GM18517 (cell line): ENCODE measurements around the gene IRF2BP1.

ENCODE experiments used
- ATAC-seq: cut with Tn5 transposase; IDR thresholded peaks from one replicate; pipeline ENCODE4 v1.9.1; 2021; ENCODE audit warnings: mild to moderate bottlenecking, moderate library complexity; ENCODE audit not compliant: unreplicated experiment

Gene IRF2BP1, protein sequence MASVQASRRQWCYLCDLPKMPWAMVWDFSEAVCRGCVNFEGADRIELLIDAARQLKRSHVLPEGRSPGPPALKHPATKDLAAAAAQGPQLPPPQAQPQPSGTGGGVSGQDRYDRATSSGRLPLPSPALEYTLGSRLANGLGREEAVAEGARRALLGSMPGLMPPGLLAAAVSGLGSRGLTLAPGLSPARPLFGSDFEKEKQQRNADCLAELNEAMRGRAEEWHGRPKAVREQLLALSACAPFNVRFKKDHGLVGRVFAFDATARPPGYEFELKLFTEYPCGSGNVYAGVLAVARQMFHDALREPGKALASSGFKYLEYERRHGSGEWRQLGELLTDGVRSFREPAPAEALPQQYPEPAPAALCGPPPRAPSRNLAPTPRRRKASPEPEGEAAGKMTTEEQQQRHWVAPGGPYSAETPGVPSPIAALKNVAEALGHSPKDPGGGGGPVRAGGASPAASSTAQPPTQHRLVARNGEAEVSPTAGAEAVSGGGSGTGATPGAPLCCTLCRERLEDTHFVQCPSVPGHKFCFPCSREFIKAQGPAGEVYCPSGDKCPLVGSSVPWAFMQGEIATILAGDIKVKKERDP

DNA sequence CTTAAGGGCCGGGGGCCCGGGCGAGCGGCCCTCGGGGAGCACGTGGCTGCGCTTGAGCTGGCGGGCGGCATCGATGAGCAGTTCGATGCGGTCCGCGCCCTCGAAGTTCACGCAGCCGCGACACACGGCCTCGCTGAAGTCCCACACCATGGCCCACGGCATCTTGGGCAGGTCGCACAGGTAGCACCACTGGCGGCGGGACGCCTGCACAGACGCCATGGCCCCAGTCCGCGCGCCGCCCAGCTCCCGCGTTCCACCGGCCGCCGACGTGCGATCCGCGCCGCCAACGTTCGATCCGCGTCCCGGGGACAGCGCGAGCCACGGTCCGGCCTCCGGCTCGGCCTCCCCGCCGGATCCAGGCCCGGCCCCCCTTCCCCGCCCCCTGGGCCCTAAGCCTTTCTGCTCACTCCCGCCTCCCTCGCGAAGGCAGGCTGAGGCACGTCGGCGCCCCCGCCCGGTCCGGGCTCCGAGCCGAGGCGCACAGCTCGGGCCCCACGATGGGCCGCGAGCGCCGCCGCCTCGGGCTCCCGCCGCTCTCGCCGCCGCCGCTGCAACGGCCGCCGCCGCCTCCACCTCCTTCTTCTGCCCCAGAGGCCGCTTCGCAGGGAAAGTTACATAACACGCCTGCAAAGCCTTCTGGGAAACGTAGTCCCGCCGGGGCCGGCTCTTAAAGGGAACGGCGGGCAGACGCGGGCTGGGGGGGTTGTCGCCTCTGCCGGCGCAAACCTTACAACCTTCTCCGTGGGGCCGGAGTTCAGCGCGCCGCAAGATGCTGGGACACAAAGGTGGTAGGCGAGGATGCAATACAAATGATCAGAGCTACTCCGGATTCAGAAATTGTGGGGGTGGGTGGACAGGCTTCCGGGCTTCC lies at the start of gene IRF2BP1:
IRF2BP1 (minus strand) TSS at position 586 of the 871 bp plus-strand sequence; CDS start at position 219, 367 bp downstream.
- peak; percentile 35 for ATAC-seq

DNA sequence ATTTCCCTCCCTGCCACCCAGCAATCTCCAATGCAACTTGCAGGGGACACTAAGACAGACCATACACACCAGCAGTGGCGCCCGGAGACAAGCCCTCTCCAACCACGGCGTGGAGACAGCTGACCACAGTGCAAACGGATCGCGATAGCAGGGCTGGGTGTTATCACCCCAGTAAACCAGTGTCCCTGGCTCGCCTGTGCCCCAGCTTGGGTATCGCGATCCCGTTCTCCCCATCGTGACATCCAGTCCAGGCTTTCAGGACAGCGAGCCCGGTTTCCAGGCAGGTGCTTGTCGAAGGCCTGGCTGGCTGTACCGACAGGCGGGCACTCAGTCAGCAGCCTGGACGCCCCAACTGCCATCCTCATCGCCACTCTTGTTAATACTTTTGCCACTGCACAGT lies 49.3 kb upstream of the IRF2BP1 start:
- no peak for ATAC-seq

DNA sequence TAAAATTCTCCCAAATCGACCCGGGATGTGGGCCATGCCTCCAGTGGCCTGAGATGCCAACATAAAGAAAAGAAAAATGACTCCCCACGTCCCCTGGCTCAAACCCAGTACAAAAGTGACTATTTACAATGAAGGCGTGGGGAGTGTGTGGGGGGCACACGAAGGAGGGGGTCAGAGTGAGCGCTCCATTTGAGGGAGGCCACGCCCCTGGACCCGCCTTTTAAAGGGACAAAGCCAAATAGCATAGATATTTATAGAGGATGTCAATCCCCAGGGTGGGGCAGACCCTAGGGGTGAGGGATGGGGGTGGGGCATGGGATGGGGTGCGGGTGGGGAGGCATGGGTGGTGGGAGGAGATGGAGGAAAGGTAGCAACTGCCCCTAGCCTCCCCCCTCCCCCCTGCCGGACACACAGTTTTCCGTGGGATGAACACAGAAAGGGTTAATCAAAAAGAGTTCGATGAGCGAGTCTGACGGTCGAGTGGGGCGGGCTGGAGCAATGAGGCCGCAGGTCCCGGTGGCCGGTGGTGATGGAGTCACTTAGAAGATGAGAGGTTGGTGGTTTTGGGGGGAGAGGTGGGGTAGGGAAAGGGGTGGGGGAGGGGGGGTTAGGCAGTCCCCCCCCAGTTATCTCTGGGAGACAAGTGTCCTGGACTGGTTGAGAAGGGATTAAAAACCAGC lies 48.8 kb upstream of the IRF2BP1 start:
- ATAC-seq = no peak

DNA sequence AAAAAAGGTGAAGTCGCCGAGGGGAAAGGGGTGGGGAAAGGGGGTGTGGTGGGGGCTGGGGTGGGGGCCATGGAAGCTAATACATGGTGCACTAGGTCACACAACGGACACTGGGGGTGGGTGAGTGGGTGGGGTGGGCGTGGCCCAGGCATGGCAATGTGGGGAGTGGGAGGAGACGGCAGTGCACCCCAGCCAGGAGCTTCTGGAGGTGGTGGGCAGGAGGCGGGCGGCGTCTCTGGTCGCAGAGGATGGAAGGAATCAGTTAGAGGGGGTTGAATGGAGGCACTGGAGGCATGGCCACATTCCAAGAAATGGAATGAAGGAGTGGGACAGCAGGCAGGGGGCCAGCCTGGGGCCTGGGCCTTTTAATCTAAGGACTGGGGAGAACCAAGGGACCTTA lies 47.8 kb upstream of the IRF2BP1 start:
- no peak for ATAC-seq

DNA sequence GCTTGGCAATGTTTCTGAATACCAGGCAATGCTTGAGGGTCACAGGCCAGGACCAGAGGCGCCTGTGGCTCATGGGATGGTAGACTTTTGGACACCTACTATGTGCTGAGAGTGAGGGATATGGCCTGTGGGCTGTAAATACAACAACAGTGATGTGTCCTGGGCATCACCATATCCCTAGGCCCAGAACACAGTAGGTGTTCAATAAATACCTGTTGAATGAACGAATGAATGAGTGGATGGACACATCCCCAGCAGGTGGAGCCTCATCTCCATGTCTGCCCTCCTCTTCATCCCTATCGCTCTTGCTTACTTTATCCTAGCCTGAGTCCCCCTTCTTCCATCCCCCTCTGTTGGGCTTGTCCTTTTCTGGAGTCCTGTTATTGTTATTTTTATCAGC lies 45.1 kb upstream of the IRF2BP1 start:
- ATAC-seq = no peak

DNA sequence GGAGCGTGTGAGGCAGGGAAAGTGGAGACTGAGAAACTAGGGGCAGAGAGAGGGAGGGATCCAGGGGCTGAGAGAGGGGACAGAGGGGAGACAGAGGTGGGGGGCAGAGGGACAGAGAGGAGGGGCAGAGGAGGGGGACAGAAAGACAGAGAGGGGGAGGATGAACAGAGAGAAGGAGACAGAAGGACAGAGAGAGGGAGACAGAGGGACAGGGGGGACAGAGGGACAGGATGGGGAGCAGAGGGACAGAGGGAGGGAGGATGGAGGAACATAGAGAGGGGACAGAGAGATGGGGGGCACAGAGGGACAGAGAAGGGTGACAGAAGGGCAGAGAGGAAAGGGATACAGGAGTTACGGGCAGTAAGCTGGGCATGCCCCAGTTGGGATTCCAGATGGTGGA lies 43.3 kb upstream of the IRF2BP1 start:
- ATAC-seq = no peak

DNA sequence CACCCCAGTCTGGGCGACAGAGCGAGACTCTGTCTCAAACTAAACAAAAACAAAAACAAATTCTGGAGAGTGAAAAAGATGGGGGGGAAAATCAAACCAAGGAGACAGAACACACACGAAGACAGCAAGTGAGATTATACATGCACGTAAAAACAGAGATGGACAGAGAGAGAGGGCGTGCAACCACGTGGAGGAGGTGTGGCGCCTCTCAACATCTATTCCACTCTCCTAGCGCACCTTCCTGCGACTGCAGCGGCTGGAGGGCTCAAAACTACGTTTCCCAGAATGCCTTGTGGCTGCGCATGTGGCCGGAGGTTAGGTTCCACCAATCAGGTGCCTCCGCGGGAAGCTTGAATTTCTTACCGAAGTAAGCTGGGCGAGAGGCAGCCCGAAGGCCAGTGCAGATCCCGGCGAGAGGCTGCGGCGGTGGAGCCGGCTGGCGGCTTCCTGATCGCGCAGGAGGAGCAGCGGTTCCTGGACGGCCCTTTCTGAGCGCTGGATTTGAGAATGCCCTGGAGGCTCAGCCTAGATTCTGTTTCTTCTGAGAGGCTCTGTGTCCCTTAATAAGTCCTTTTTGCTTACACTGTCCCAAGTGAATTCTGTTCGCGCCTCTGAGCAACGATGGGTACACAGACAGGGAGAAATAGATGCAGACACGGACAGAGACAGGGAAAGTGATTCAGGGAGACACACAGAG lies 41.8 kb upstream of the IRF2BP1 start:
- ATAC-seq = peak; percentile 69

- ATAC-seq = no peak
These were observed 39.0 kb upstream of the IRF2BP1 start for GRCh38 chr19:45924891-45925447.

- ATAC-seq = no peak
These were observed 36.3 kb upstream of the IRF2BP1 start for GRCh38 chr19:45922281-45922680.

DNA sequence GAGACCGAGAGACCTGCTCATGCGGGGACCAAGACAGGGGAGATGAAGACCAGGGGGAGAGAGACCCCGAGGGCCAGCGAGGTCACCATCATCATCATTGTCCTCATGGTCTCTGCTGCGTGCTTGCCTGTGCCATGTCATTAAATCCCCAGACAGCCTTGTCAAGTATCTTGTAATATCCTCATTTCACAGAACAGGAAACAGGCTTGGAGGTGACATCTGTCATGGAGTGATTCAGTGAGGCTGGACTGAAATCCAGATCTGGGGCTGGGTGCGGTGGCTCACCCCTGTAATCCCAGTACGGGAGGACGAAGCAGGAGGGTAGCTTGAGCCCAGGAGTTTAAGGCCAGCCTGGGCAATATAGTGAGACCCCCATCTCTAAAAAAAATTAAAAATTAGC lies 34.5 kb upstream of the IRF2BP1 start:
- no peak for ATAC-seq

DNA sequence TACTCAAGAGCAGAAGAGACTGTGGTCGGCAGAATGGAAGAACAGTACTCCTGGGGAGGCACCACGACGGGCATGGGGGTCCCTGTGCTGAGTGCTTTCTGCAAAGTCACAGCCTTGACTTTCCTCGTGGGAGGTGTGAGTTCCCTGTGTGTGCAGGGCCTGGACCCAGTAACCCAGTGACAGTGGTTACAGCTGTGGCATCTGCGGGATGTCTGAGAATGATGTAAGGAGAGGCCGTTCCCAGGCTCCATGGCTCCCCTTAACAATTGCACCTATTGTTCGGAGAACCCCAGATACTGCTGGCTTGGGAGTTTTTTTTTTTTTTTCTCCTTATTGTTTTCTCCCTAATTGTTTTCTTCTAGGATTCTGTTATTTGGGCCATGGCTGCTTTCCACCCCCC lies 33.7 kb upstream of the IRF2BP1 start:
- no peak for ATAC-seq

GRCh38 chr19:45918721-45919120 lies 32.8 kb upstream of the IRF2BP1 start:
- ATAC-seq = no peak

DNA sequence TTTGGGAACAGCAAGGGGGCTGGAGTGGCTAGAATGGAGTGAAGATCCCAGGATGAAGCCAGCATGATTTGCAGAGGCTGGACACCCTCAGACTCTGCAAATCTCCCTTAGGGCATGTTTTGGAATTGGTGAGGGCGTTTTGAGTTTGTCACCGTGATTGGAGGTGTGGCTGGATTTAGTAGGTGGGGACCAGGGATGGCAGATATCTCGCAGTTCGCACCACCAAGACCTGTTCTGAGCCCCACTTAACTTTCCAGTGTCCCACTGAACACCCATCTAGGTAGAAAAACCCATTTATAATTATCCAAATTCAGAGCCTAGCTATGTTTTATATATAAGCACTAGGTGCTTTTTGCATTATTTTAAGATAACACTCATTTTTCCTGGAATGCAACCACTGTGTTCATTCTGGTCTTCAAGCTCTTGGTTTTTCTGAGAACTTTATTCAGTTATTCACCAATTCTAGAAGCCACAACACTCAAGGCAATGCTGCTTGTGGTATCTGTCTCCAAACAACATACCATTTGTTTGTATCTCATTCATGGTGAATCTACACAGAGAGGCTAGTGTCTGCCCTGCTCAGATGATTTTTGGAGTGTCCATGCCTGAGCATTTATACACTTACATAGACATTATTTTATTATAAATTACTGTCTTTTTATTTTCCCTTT lies 31.6 kb upstream of the IRF2BP1 start:
- ATAC-seq = no peak

GRCh38 chr19:45913874-45914830 lies 28.2 kb upstream of the IRF2BP1 start, which contains the start of gene NANOS2:
Gene NANOS2, minus strand, starts transcription at chr19:45914778. Its CDS starts 85 bp downstream, at chr19:45914693.
- ATAC-seq = no peak

DNA sequence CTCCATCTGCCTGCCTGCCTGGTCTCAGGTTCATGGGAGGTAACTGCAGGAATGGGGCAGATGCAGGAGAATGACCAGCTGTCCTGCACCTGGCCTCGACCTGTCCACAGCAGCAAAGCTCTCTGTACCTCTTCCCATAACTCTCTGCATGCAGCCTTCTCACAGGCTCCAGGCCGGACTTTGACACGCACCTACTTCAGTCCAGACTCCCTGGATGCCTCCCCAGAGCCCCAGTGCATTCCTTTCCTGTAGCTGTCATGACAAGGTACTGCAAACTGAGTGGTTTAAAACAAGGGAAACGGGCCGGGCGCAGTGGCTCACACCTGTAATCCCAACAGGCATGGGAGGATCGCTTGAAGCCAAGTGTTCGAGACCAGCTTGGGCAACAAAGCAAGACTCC lies 25.4 kb upstream of the IRF2BP1 start:
- ATAC-seq = no peak

GRCh38 chr19:45908956-45909355 lies 23.0 kb upstream of the IRF2BP1 start:
- no peak for ATAC-seq

DNA sequence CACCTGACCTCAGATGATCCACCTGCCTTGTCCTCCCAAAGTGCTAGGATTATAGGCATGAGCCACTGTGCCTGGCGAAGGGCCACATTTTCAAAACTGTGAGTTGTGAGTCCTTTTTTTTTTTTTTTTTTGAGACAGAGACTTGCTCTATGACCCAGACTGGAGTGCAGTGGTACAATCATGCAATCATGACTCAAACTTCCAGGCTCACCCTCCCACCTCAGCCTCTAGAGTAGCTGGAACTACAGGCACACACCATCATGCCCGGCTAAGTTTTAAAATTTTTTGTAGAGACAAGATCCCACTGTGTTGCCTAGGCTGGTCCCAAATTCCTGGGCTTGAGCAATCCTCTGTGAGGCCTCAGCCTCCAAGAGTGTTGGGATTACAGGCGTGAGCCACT lies 20.3 kb upstream of the IRF2BP1 start:
- no peak for ATAC-seq

- no peak for ATAC-seq
These were observed 19.1 kb upstream of the IRF2BP1 start for GRCh38 chr19:45905011-45905410.
